B cell (primary cell): Measurements from ENCODE around the gene EPN2. TPM values are rescaled to one million over a fixed set of nuclear protein-coding genes. Genes with fewer than 3 reads are reported as not detected.
"Not testable (repeated sequence)": the region's sequence is repeated elsewhere in the genome, so short reads cannot be mapped to it uniquely, and the experiment has no call there.

ENCODE experiments used
- ATAC-seq: fragments of 200-7000 bp; cut with Tn5 transposase; one replicate; pipeline ENCODE4 v1.10.0; 2021; ENCODE audit warnings: low read depth, mild to moderate bottlenecking, moderate number of reproducible peaks, moderate library complexity
- CTCF ChIA-PET: fragments of 350-600 bp; sonication (Branson Sonifier 250); formaldehyde crosslinking; loops from one replicate; lab custom pipeline; 2021; ENCODE audit warnings: antibody characterized with exemption, inconsistent platforms; lab: Charles Lee
- POLR2A ChIA-PET: fragments of 350-600 bp; sonication (Branson Sonifier 250); formaldehyde crosslinking; loops from one replicate; lab custom pipeline; 2021; ENCODE audit warnings: antibody characterized with exemption; lab: Charles Lee
- DNase-seq: peaks from one replicate; pipeline ENCODE4 v3.0.0; 2013
- H2AFZ ChIP-seq: 2 replicates; pipeline ENCODE4 v1.6.1; 2012; ENCODE audit warnings: mild to moderate bottlenecking, low read depth, low read length; ENCODE audit not compliant: insufficient read depth, poor library complexity, severe bottlenecking
- H3K27ac ChIP-seq, 2 donors: 1 replicate in 1 of 2; 2 replicates in 1 of 2; pipeline ENCODE4 v1.5.1; 2012 to 2013; ENCODE audit warnings: low read length in 2 of 2, mild to moderate bottlenecking in 2 of 2, moderate library complexity in 1 of 2
- H3K27me3 ChIP-seq, 4 experiments: fragments of 200-600 bp in 1 of 4; sonication (generic) in 1 of 4; replicated peaks in 1 of 4; 1 replicate in 2 of 4; 2 replicates in 2 of 4; pipeline versions ENCODE4 v1.6.1 to v1.7.0; 2013 to 2016; ENCODE audit warnings: low read length in 3 of 4, mild to moderate bottlenecking in 2 of 4, mixed read lengths in 1 of 4, moderate library complexity in 1 of 4; ENCODE audit not compliant: insufficient read depth in 4 of 4, control insufficient read depth in 3 of 4; ENCODE audit errors: control extremely low read depth in 1 of 4
- H3K36me3 ChIP-seq, 2 experiments: replicated peaks in 1 of 2; 1 replicate in 1 of 2; 2 replicates in 1 of 2; pipeline versions ENCODE4 v1.6.1 to v1.7.1; 2013; ENCODE audit warnings: low read length in 1 of 2; ENCODE audit not compliant: insufficient read depth in 2 of 2, control insufficient read depth in 1 of 2; ENCODE audit errors: control extremely low read depth in 1 of 2, extremely low read depth in 1 of 2
- H3K4me1 ChIP-seq, 2 donors: fragments of 200-600 bp in 1 of 2; sonication (generic) in 1 of 2; 1 replicate in 1 of 2; 2 replicates in 1 of 2; pipeline versions ENCODE4 v1.5.1 to v1.6.1; 2013 to 2017; ENCODE audit warnings: low read length in 2 of 2; ENCODE audit not compliant: control insufficient read depth in 2 of 2, insufficient read depth in 2 of 2
- H3K4me2 ChIP-seq: replicated peaks from 2 replicates; pipeline ENCODE3; 2012; ENCODE audit warnings: mild to moderate bottlenecking, low read depth, low read length; ENCODE audit not compliant: poor library complexity, severe bottlenecking
- H3K4me3 ChIP-seq, 5 experiments: fragments of 200-600 bp in 1 of 5; sonication (generic) in 1 of 5; 1 replicate in 3 of 5; 2 replicates in 2 of 5; pipeline versions ENCODE4 v1.5.1 to v1.7.0; 2011 to 2016; ENCODE audit warnings: low read length in 4 of 5, mild to moderate bottlenecking in 4 of 5, low read depth in 2 of 5, control low read depth in 1 of 5, moderate library complexity in 1 of 5; ENCODE audit not compliant: insufficient read depth in 1 of 5; ENCODE audit errors: control extremely low read depth in 1 of 5, extremely low read depth in 1 of 5
- H3K79me2 ChIP-seq: fragments of 200-600 bp; sonication (generic); one replicate; pipeline ENCODE4 v1.6.0; 2016; ENCODE audit warnings: low read length; ENCODE audit not compliant: control insufficient read depth, insufficient read depth
- H3K9ac ChIP-seq: fragments of 200-600 bp; sonication (generic); 2 replicates; pipeline ENCODE4 v1.6.1; 2017; ENCODE audit warnings: mild to moderate bottlenecking, low read length, moderate library complexity
- H3K9me3 ChIP-seq, 3 donors: one replicate each; pipeline versions ENCODE4 v1.6.1 to v1.7.1; 2013; ENCODE audit warnings: low read length in 2 of 3; ENCODE audit not compliant: control insufficient read depth in 2 of 3, insufficient read depth in 1 of 3; ENCODE audit errors: control extremely low read depth in 1 of 3
- H4K20me1 ChIP-seq: 2 replicates; pipeline ENCODE4 v1.6.0; 2012; ENCODE audit warnings: mild to moderate bottlenecking, low read length; ENCODE audit not compliant: insufficient read depth, control insufficient read depth, poor library complexity, severe bottlenecking
- H3K27ac Mint-ChIP-seq: one replicate; pipeline ENCODE4 v1.8.0; 2021; ENCODE audit warnings: mixed read lengths
- H3K27me3 Mint-ChIP-seq: one replicate; pipeline ENCODE4 v1.8.0; 2021; ENCODE audit warnings: mixed read lengths
- H3K4me1 Mint-ChIP-seq: one replicate; pipeline ENCODE4 v1.8.0; 2021; ENCODE audit warnings: mixed read lengths
- H3K4me3 Mint-ChIP-seq: one replicate; pipeline ENCODE4 v1.8.0; 2021; ENCODE audit warnings: mixed read lengths
- H3K9me3 Mint-ChIP-seq: one replicate; pipeline ENCODE4 v1.8.0; 2022; ENCODE audit warnings: mixed read lengths; ENCODE audit not compliant: insufficient read depth
- WGBS: methylation state at CpG from one replicate; pipeline ENCODE4 v1.1.5; 2013; ENCODE audit warnings: missing lambda C conversion rate; ENCODE audit not compliant: insufficient coverage; 5-methylcytosine and 5-hydroxymethylcytosine counted together
- intact Hi-C: fragments of 100-400 bp; cut with micrococcal nuclease; formaldehyde crosslinking; loops from one replicate; pipeline ENCODE4 v1.10.0; 2022
- polyA plus RNA-seq: library from polyadenylated mRNA; depleted of rRNA; stranded (reverse); fragments of >200 nt; gene quantifications from 2 replicates; pipeline ENCODE4 v1.2.3, GENCODE V29; 2012
- total RNA-seq, 2 donors: library from RNA; stranded (reverse); fragments of 120-200 nt in 1 of 2; gene quantifications; 1 replicate in 1 of 2; 2 replicates in 1 of 2; pipeline versions ENCODE4 v1.2.3 to v1.2.4, GENCODE V29; 2013 to 2022

The EPN2 gene
- total and polyA plus RNA-seq, 2 donors (not counting 1 experiment from before 2014, with no cell fraction given), result 15.7 to 35.6 TPM

DNA sequence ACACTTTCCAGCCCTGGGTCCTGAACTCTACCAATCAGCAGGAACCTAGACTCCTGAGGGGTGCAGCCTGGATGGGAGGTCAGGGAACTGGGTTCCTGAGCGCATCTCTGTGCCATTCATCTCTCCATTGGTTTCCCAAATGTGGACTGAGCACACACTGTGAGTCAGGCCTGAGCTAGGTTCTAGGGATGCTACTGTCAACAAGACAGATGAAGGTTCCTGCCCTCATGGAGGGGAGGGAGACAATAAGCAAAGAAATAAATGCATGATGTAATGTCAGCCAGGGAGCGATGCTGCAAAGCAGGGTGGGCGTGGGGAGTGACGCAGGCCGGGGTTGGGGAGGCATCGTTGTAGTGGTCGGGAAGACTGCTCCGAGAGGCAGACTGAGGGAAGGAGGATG, 17.0 kb upstream of the EPN2 start:
- H3K27ac Mint-ChIP-seq, H3K4me3 ChIP-seq, H3K27me3 ChIP-seq, H3K9me3 Mint-ChIP-seq, H3K4me3 Mint-ChIP-seq, H3K4me1 ChIP-seq, H3K9ac ChIP-seq, CTCF ChIA-PET, intact Hi-C loops, H2AFZ ChIP-seq, H3K79me2 ChIP-seq, H3K9me3 ChIP-seq, ATAC-seq, H3K36me3 ChIP-seq, H4K20me1 ChIP-seq, POLR2A ChIA-PET, H3K27ac ChIP-seq, DNase-seq, H3K27me3 Mint-ChIP-seq, H3K4me2 ChIP-seq, H3K4me1 Mint-ChIP-seq: not testable (repeated sequence)
- WGBS, result no CpG with 5 or more reads among the region's 8 CpGs

DNA sequence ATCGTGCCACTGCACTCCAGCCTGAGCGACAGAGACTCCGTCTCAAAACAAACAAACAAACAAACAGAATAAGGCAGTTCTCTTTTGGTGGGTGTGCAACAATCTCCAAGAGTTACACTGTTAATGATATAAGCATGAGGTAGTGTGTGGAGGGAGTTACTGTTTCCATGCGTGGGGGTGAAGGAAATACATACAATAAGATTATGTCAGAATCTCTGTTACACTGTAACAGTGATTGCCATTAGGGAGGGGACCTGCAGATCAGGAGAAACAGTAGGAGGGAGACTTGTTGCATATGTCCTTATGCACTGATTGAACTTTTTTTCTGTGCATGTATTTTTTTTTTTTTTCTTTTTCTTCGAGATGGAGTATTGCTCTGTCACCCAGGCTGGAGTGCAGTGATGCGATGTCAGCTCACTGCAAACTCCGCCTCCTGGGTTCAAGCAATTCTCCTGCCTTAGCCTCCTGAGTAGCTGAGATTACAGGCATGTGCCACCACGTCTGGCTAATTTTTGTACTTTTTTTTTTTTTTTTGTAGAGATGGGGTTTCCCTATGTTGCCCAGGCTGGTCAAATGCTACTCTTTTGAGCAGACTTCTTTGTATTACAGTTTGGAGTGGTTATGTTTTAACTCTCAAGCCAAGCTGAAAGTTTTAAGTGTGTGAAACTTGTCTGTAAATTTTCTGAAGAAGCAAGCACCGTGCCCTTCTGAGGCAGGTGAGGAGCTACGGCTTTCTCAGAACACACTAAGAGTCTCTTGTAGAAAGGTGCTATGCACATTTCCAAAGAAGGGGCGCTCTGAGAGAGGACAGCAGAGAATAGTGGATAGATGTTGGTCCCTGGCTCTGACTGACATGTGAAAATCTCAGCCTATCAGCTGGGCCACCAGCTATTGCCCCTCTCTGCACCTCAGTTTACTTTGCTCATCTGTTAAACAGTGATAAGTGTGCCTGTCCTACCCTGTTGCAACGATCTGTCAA, 10.3 kb upstream of the EPN2 start:
- ATAC-seq, H3K4me2 ChIP-seq, H3K27me3 ChIP-seq, intact Hi-C loops, CTCF ChIA-PET, H4K20me1 ChIP-seq, H3K79me2 ChIP-seq, H3K4me1 ChIP-seq, H3K4me3 ChIP-seq, H3K36me3 ChIP-seq, H3K27ac ChIP-seq, H3K9ac ChIP-seq, H3K4me1 Mint-ChIP-seq, POLR2A ChIA-PET, H3K4me3 Mint-ChIP-seq, H3K27me3 Mint-ChIP-seq, H2AFZ ChIP-seq, H3K9me3 Mint-ChIP-seq, DNase-seq, H3K27ac Mint-ChIP-seq, H3K9me3 ChIP-seq: not testable (repeated sequence)
- no CpG with 5 or more reads among the region's 12 CpGs for WGBS

DNA sequence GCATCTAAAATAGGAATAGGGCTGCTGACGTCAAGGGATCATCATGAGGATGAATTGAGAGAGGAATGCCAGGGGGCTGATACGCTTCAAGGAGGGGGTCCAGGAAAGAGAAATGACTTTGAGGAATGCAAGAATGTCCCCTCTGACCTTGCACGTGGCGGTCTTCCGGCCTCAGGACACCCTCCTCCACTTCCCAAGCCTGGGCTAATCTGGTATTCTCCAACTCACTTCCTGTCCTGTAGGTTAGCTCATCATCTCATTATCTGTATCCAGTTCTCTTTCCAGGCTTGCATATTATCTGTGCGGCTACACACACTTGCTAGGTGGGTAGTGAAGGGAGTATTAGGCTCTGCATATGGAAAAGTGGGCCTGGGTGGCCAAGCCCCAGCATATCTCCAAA, 2.5 kb upstream of the EPN2 start:
- WGBS, result no CpG with 5 or more reads among the region's 6 CpGs
- not testable (repeated sequence) for H3K4me1 Mint-ChIP-seq

More for the DNA sequence above, 2.5 kb upstream of the EPN2 start:
- H3K79me2 ChIP-seq, H3K9ac ChIP-seq, H3K9me3 Mint-ChIP-seq, POLR2A ChIA-PET, H3K36me3 ChIP-seq, H3K27ac ChIP-seq, CTCF ChIA-PET, H2AFZ ChIP-seq, H3K4me3 Mint-ChIP-seq, H3K27me3 ChIP-seq, intact Hi-C loops, H3K27ac Mint-ChIP-seq, H3K4me3 ChIP-seq, DNase-seq, H3K27me3 Mint-ChIP-seq, ATAC-seq, H3K9me3 ChIP-seq, H4K20me1 ChIP-seq, H3K4me2 ChIP-seq: not testable (repeated sequence)
- peaks cover 5 to 11% of the 10 kb centered on the region in 2 donors for H3K4me1 ChIP-seq
